GM23338 (cell line): Measurements from ENCODE around the gene UCP1.

Experiments
- EZH2 ChIP-seq: fragments of 200-600 bp; sonication (generic); IDR thresholded peaks from one replicate; pipeline ENCODE4 v1.8.0; 2017; ENCODE audit warnings: antibody characterized with exemption, mild to moderate bottlenecking, low read depth; ENCODE audit not compliant: unreplicated experiment
- EZH2phosphoT487 ChIP-seq: fragments of 200-600 bp; sonication (generic); IDR thresholded peaks from one replicate; pipeline ENCODE4 v1.8.1; 2018; ENCODE audit warnings: antibody characterized with exemption; ENCODE audit not compliant: unreplicated experiment
- JUNB ChIP-seq: IDR thresholded peaks from one replicate; pipeline ENCODE4 v1.6.1; 2016; ENCODE audit warnings: antibody characterized with exemption; ENCODE audit not compliant: unreplicated experiment
- POLR2AphosphoS5 ChIP-seq: IDR thresholded peaks from 2 replicates; pipeline ENCODE4 v1.6.1; 2016; ENCODE audit warnings: antibody characterized with exemption, low read depth
- REST ChIP-seq: IDR thresholded peaks from one replicate; pipeline ENCODE4 v1.6.1; 2018; ENCODE audit warnings: antibody characterized with exemption; ENCODE audit not compliant: unreplicated experiment
- TF ChIP-seq, protein P1 (sequence below), 2 experiments: fragments of 200-600 bp in 1 of 2; sonication (generic) in 1 of 2; conservative IDR thresholded peaks; 2 replicates each; pipeline versions ENCODE4 v1.5.1 to v1.6.1; 2016 to 2017; ENCODE audit warnings: antibody characterized with exemption in 2 of 2, low read depth in 2 of 2, mild to moderate bottlenecking in 2 of 2, moderate library complexity in 1 of 2
- TF ChIP-seq, protein P2 (sequence below): IDR thresholded peaks from 2 replicates; pipeline ENCODE4 v1.6.1; 2016; ENCODE audit warnings: antibody characterized with exemption

DNA sequence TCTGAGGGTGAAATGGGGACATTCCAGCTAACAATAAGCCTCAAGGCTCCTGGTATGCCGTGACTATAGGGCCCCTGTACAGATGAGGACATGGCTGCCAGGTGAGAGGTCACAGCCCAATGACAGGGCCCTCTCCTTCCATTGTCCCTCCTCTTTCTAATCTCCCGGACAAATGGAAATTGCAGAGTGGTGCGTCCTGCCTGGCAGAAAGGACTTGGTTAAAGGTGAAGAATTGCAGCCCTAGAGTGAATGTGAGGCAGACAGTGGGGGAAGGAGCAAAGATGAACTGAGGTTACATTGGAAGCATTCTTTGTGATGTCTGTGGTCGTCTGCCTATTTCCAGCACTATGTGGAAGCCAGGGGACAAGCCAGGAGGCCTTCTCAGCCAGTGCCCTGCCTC lies 6.7 kb upstream of the UCP1 start:
- TF ChIP-seq, protein P1, sequence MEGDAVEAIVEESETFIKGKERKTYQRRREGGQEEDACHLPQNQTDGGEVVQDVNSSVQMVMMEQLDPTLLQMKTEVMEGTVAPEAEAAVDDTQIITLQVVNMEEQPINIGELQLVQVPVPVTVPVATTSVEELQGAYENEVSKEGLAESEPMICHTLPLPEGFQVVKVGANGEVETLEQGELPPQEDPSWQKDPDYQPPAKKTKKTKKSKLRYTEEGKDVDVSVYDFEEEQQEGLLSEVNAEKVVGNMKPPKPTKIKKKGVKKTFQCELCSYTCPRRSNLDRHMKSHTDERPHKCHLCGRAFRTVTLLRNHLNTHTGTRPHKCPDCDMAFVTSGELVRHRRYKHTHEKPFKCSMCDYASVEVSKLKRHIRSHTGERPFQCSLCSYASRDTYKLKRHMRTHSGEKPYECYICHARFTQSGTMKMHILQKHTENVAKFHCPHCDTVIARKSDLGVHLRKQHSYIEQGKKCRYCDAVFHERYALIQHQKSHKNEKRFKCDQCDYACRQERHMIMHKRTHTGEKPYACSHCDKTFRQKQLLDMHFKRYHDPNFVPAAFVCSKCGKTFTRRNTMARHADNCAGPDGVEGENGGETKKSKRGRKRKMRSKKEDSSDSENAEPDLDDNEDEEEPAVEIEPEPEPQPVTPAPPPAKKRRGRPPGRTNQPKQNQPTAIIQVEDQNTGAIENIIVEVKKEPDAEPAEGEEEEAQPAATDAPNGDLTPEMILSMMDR (conservative IDR thresholded peaks at IDR 0.05; ENCODE audit: low read depth in 2 of 2), result no peak
- TF ChIP-seq EZH2 (no peak), JUNB (no peak), REST (no peak), EZH2phosphoT487 (no peak), POLR2AphosphoS5 (no peak)
- TF ChIP-seq, protein P2, sequence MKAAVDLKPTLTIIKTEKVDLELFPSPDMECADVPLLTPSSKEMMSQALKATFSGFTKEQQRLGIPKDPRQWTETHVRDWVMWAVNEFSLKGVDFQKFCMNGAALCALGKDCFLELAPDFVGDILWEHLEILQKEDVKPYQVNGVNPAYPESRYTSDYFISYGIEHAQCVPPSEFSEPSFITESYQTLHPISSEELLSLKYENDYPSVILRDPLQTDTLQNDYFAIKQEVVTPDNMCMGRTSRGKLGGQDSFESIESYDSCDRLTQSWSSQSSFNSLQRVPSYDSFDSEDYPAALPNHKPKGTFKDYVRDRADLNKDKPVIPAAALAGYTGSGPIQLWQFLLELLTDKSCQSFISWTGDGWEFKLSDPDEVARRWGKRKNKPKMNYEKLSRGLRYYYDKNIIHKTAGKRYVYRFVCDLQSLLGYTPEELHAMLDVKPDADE, result no peak
